SK-N-MC (cell line): ENCODE results near the gene NTRK2.

Experiments used
- EZH2 ChIP-seq: fragments of 200-600 bp; sonication (generic); IDR thresholded peaks from one replicate; pipeline ENCODE4 v1.6.1; 2017; ENCODE audit warnings: antibody characterized with exemption
- POLR2AphosphoS5 ChIP-seq: IDR thresholded peaks from 2 replicates; pipeline ENCODE4 v1.6.1; 2012; ENCODE audit warnings: mild to moderate bottlenecking, low read depth, low read length, borderline replicate concordance

- TF ChIP-seq POLR2AphosphoS5 (no peak), EZH2 (no peak)
Observed at GRCh38 chr9:84903963-84904362, 234.4 kb downstream of the NTRK2 start.
